ENCODE data around the gene ABHD4. TPM values are rescaled to one million over a fixed set of nuclear protein-coding genes. Genes with fewer than 3 reads are reported as not detected.

ABHD4 gene
- total RNA-seq, 1 donor from 2014 or later: 8.3 TPM

GRCh38 chr14:22660654-22661053, 62.6 kb downstream of the ABHD4 start:
- no peak for DNase-seq (ENCODE audit: low read depth in 2 of 2)

Other genes starting within 250 kb of the ABHD4 start
- gene DAD1, start 9.1 kb upstream of the ABHD4 start, total RNA-seq: 300 and 362 TPM in 2 replicates
- not detected in 2 replicates for gene OR6J1, start 46.1 kb downstream of the ABHD4 start, total RNA-seq
- 39.1 and 51.4 TPM in 2 replicates for gene OXA1L, start 168.4 kb downstream of the ABHD4 start, total RNA-seq
- 5.0 and 6.7 TPM in 2 replicates for gene SLC7A7, start 217.1 kb downstream of the ABHD4 start, total RNA-seq
- gene MRPL52, start 231.6 kb downstream of the ABHD4 start, total RNA-seq: 43.7 and 46.9 TPM in 2 replicates
- 43.3 and 80.2 TPM in 2 replicates for gene MMP14, start 238.3 kb downstream of the ABHD4 start, total RNA-seq